Epithelial cell of esophagus (primary cell): ENCODE measurements around the gene MAML3.

Source experiments
- DNase-seq: peaks from one replicate; pipeline ENCODE4 v3.0.0; 2010; ENCODE audit warnings: low read depth
- H3K4me3 ChIP-seq: 2 replicates; pipeline ENCODE4 v1.5.1; 2011; ENCODE audit warnings: mild to moderate bottlenecking, low read length, control low read depth
- CTCF ChIP-seq: IDR thresholded peaks from 2 replicates; pipeline ENCODE4 v1.5.1; 2011; ENCODE audit warnings: low read depth, mild to moderate bottlenecking, low read length, control low read depth, inconsistent platforms; ENCODE audit not compliant: insufficient read depth; ENCODE audit errors: missing control alignments

The MAML3 gene

GRCh38 chr4:139734875-139735380, 419.1 kb downstream of the MAML3 start:
- H3K4me3 ChIP-seq: peak overlapping the region; percentile 30
- TF ChIP-seq CTCF: peak; percentile 44
- DNase-seq: peak; percentile 63

- TF ChIP-seq CTCF: no peak
- H3K4me3 ChIP-seq: peak overlapping the region; percentile 30
- peak; percentile 82 for DNase-seq
These were observed 419.6 kb downstream of the MAML3 start for GRCh38 chr4:139734201-139734874.

GRCh38 chr4:139732991-139733570, 420.9 kb downstream of the MAML3 start:
- DNase-seq: no peak
- H3K4me3 ChIP-seq: no peak overlapping the region
- TF ChIP-seq CTCF: no peak

GRCh38 chr4:139728840-139729239, 425.1 kb downstream of the MAML3 start:
- no peak for DNase-seq
- no peak overlapping the region for H3K4me3 ChIP-seq
- TF ChIP-seq CTCF: no peak

GRCh38 chr4:139728146-139728545, 425.8 kb downstream of the MAML3 start:
- no peak for TF ChIP-seq CTCF
- H3K4me3 ChIP-seq: no peak overlapping the region
- DNase-seq: no peak

- DNase-seq: no peak
- no peak for TF ChIP-seq CTCF
- H3K4me3 ChIP-seq: no peak overlapping the region
These were observed 427.4 kb downstream of the MAML3 start for GRCh38 chr4:139726615-139727014.
